Measurements from ENCODE around the gene SIRPA. TPM values are rescaled to one million over a fixed set of nuclear protein-coding genes. Genes with fewer than 3 reads are reported as not detected.

SIRPA gene
- total and polyA plus RNA-seq, 2 donors (not counting 1 experiment from before 2014, with no cell fraction given) = 25.1 to 26.6 TPM

DNA sequence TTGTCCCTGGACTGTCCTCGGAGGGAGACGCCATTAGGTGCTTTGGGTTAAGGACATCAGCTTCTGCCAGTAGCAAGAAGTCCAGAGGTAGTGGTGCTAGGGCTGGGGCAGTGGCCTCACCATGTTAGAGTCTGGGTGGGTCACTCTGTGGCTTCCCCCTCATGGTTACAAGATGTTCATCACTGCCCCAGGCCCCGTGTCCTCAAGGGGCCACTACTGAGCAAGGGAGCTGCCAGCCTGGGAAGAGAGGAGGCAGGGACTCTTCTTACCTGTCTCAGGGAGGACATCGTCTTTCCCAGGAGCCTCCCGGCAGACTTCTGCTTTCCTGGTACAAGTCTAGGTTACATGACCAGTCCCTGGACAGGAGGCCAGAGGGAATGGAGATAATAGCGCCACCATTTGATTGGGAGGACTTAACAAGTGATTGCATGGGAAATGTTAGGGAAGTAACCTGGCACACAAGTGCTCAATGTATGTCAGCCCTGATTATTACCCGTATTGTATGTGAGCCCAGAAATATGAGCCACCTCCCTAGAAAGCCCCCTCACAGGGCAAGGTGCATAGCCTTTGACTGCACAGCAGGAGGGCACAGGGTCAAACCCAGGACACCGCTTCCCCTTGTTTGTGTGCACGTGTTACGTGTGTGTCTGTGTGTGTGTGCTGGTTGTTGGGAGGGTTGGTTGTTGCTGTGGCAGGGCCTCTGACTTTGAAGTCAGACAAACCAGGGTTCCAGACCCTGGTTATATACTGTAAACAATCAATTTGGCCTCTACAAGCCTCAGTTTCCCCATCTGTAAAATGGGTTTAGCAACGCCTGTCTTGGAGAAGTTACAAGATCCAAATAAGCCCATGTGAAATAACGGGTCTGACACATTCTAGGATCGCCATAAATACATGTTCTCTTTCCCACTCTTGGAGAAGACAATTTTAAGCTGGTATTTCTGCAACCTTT is 30.0 kb downstream of the SIRPA start:
- Histone ChIP-seq H4K20me1 (ENCODE audit: control insufficient read depth, extremely low read depth, insufficient read depth, low read length) (no peaks in the 10 kb centered on the region), H3K79me2 (ENCODE audit: control insufficient read depth, insufficient read depth, low read length) (no peaks in the 10 kb centered on the region)

GRCh38 chr20:1926237-1926636 is 31.0 kb downstream of the SIRPA start:
- no peak for DNase-seq (ENCODE audit: low read depth in 2 of 2)
- H3K4me3 ChIP-seq (replicated peaks in 1 of 4; ENCODE audit: control extremely low read depth in 1 of 4, insufficient read depth in 1 of 4, low read depth in 3 of 4, low read length in 4 of 4) = no peak overlapping the region
- no peak overlapping the region for H3K27ac ChIP-seq (ENCODE audit: insufficient read depth, low read length)

More for the DNA sequence above, 30.0 kb downstream of the SIRPA start:
- Histone ChIP-seq H3K4me2 (ENCODE audit: extremely low read depth, insufficient read depth, low read length) (no peak overlapping the region), H3K4me1 (ENCODE audit: control insufficient read depth, extremely low read depth, insufficient read depth, low read length) (no peaks in the 10 kb centered on the region), H3K9ac (ENCODE audit: insufficient read depth, low read length) (no peak overlapping the region), H3K4me3 (replicated peaks in 1 of 4; ENCODE audit: control extremely low read depth in 1 of 4, insufficient read depth in 1 of 4, low read depth in 3 of 4, low read length in 4 of 4) (no peak overlapping the region), H2AFZ (ENCODE audit: low read length) (no peak overlapping the region), H3K9me3 (ENCODE audit: control insufficient read depth, insufficient read depth, low read depth, low read length) (no peaks in the 10 kb centered on the region), H3K36me3 (ENCODE audit: control insufficient read depth, insufficient read depth, low read length) (peaks cover 9% of the 10 kb centered on the region), H3K27ac (ENCODE audit: insufficient read depth, low read length) (no peak overlapping the region), H3K27me3 (ENCODE audit: control insufficient read depth, insufficient read depth, low read length) (no peaks in the 10 kb centered on the region)
- TF ChIP-seq, protein P1, sequence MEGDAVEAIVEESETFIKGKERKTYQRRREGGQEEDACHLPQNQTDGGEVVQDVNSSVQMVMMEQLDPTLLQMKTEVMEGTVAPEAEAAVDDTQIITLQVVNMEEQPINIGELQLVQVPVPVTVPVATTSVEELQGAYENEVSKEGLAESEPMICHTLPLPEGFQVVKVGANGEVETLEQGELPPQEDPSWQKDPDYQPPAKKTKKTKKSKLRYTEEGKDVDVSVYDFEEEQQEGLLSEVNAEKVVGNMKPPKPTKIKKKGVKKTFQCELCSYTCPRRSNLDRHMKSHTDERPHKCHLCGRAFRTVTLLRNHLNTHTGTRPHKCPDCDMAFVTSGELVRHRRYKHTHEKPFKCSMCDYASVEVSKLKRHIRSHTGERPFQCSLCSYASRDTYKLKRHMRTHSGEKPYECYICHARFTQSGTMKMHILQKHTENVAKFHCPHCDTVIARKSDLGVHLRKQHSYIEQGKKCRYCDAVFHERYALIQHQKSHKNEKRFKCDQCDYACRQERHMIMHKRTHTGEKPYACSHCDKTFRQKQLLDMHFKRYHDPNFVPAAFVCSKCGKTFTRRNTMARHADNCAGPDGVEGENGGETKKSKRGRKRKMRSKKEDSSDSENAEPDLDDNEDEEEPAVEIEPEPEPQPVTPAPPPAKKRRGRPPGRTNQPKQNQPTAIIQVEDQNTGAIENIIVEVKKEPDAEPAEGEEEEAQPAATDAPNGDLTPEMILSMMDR (conservative IDR thresholded peaks at IDR 0.05 in 1 of 2, IDR thresholded peaks at IDR 0.05 in 1 of 2; ENCODE audit: low read depth in 1 of 2, low read length in 2 of 2) = no peak
- TF ChIP-seq EZH2 (IDR thresholded peaks at IDR 0.05; ENCODE audit: low read length, missing control alignments) = no peak
- no peak for DNase-seq (ENCODE audit: low read depth in 2 of 2)

DNA sequence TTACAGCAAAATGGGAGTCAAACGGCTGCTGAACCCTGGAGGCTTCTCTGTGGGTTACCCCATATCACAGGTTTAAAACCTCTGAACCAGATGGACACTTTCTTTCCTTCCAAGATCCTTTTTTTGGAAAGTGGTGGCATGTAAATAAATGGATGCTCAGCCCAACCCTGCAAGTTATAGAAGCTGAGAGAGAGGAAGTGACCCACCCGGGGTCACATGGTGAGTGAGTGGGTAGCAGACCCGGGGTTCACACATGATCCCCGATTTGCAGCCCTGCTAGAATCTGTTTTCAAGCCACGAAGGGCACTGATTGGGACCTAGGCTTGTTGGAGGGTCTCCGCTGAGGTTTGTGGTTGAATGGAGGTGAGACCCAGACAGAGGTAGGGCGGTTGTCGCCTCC is 32.0 kb downstream of the SIRPA start:
- H3K79me2 ChIP-seq (ENCODE audit: control insufficient read depth, insufficient read depth, low read length) = no peaks in the 10 kb centered on the region
- peaks cover 9% of the 10 kb centered on the region for H3K36me3 ChIP-seq (ENCODE audit: control insufficient read depth, insufficient read depth, low read length)
- no peak for DNase-seq (ENCODE audit: low read depth in 2 of 2)
- TF ChIP-seq, protein P1 (conservative IDR thresholded peaks at IDR 0.05 in 1 of 2, IDR thresholded peaks at IDR 0.05 in 1 of 2; ENCODE audit: low read depth in 1 of 2, low read length in 2 of 2) = no peak
- no peak for TF ChIP-seq EZH2 (IDR thresholded peaks at IDR 0.05; ENCODE audit: low read length, missing control alignments)
- H3K4me2 ChIP-seq (ENCODE audit: extremely low read depth, insufficient read depth, low read length) = no peak overlapping the region
- H3K27ac ChIP-seq (ENCODE audit: insufficient read depth, low read length) = no peak overlapping the region
- no peaks in the 10 kb centered on the region for H3K27me3 ChIP-seq (ENCODE audit: control insufficient read depth, insufficient read depth, low read length)
- H3K9me3 ChIP-seq (ENCODE audit: control insufficient read depth, insufficient read depth, low read depth, low read length) = no peaks in the 10 kb centered on the region
- H3K4me1 ChIP-seq (ENCODE audit: control insufficient read depth, extremely low read depth, insufficient read depth, low read length) = no peaks in the 10 kb centered on the region
- no peak overlapping the region for H2AFZ ChIP-seq (ENCODE audit: low read length)
- H3K4me3 ChIP-seq (replicated peaks in 1 of 4; ENCODE audit: control extremely low read depth in 1 of 4, insufficient read depth in 1 of 4, low read depth in 3 of 4, low read length in 4 of 4) = no peak overlapping the region
- H3K9ac ChIP-seq (ENCODE audit: insufficient read depth, low read length) = no peak overlapping the region
- H4K20me1 ChIP-seq (ENCODE audit: control insufficient read depth, extremely low read depth, insufficient read depth, low read length) = no peaks in the 10 kb centered on the region

More at GRCh38 chr20:1926237-1926636, 31.0 kb downstream of the SIRPA start:
- Histone ChIP-seq H3K36me3 (ENCODE audit: control insufficient read depth, insufficient read depth, low read length) (peaks cover 9% of the 10 kb centered on the region), H3K9ac (ENCODE audit: insufficient read depth, low read length) (no peak overlapping the region), H4K20me1 (ENCODE audit: control insufficient read depth, extremely low read depth, insufficient read depth, low read length) (no peaks in the 10 kb centered on the region), H2AFZ (ENCODE audit: low read length) (no peak overlapping the region), H3K4me2 (ENCODE audit: extremely low read depth, insufficient read depth, low read length) (no peak overlapping the region), H3K27me3 (ENCODE audit: control insufficient read depth, insufficient read depth, low read length) (no peaks in the 10 kb centered on the region), H3K79me2 (ENCODE audit: control insufficient read depth, insufficient read depth, low read length) (no peaks in the 10 kb centered on the region), H3K9me3 (ENCODE audit: control insufficient read depth, insufficient read depth, low read depth, low read length) (no peaks in the 10 kb centered on the region), H3K4me1 (ENCODE audit: control insufficient read depth, extremely low read depth, insufficient read depth, low read length) (no peaks in the 10 kb centered on the region)
- no peak for TF ChIP-seq EZH2 (IDR thresholded peaks at IDR 0.05; ENCODE audit: low read length, missing control alignments)
- TF ChIP-seq, protein P1 (conservative IDR thresholded peaks at IDR 0.05 in 1 of 2, IDR thresholded peaks at IDR 0.05 in 1 of 2; ENCODE audit: low read depth in 1 of 2, low read length in 2 of 2) = no peak

All from fibroblast of lung (primary cell).